HepG2 (cell line): ENCODE results near the gene TRMT1L. TPM values are rescaled to one million over a fixed set of nuclear protein-coding genes. Genes with fewer than 3 reads are reported as not detected.

ENCODE experiments used
- AFF4 ChIP-seq: sonication (generic); formaldehyde crosslinking; IDR thresholded peaks from 2 replicates; pipeline ENCODE4 v1.4.0; 2020; ENCODE audit warnings: missing genetic modification reagents
- BORCS8-MEF2B ChIP-seq: sonication (generic); formaldehyde crosslinking; IDR thresholded peaks from 2 replicates; pipeline ENCODE4 v1.8.0; 2022; ENCODE audit warnings: mild to moderate bottlenecking, missing genetic modification reagents
- HIVEP1 ChIP-seq: sonication (generic); formaldehyde crosslinking; IDR thresholded peaks from 2 replicates; pipeline ENCODE4 v1.4.0; 2020; ENCODE audit warnings: mild to moderate bottlenecking, missing genetic modification reagents
- IRX3 ChIP-seq: sonication (generic); formaldehyde crosslinking; IDR thresholded peaks from 2 replicates; pipeline ENCODE4 v1.8.1; 2023; ENCODE audit warnings: mild to moderate bottlenecking, low read depth, missing genetic modification reagents, borderline replicate concordance
- MEIS1 ChIP-seq: sonication (generic); formaldehyde crosslinking; IDR thresholded peaks from 2 replicates; pipeline ENCODE4 v1.9.0; 2021; ENCODE audit warnings: mild to moderate bottlenecking, missing genetic modification reagents, moderate library complexity, borderline replicate concordance
- MTF1 ChIP-seq: sonication (generic); formaldehyde crosslinking; IDR thresholded peaks from 2 replicates; pipeline ENCODE4 v1.5.0; 2020; ENCODE audit warnings: missing genetic modification reagents
- MYPOP ChIP-seq: sonication (generic); formaldehyde crosslinking; IDR thresholded peaks from 2 replicates; pipeline ENCODE4 v1.8.1; 2023; ENCODE audit warnings: mild to moderate bottlenecking, moderate library complexity, missing genetic modification reagents
- NPAS2 ChIP-seq: sonication (generic); formaldehyde crosslinking; IDR thresholded peaks from 2 replicates; pipeline ENCODE4 v1.8.0; 2022; ENCODE audit warnings: mild to moderate bottlenecking, missing genetic modification reagents, borderline replicate concordance
- NR2C2 ChIP-seq: sonication (generic); formaldehyde crosslinking; IDR thresholded peaks from 2 replicates; pipeline ENCODE4 v1.4.0; 2020; ENCODE audit warnings: missing genetic modification reagents, mild to moderate bottlenecking, moderate library complexity, borderline replicate concordance
- RELA ChIP-seq: sonication (generic); formaldehyde crosslinking; IDR thresholded peaks from 2 replicates; pipeline ENCODE4 v1.4.0; 2020; ENCODE audit warnings: missing genetic modification reagents
- SNAPC2 ChIP-seq: sonication (generic); formaldehyde crosslinking; IDR thresholded peaks from 2 replicates; pipeline ENCODE4 v1.8.1; 2022; ENCODE audit warnings: mild to moderate bottlenecking, missing genetic modification reagents
- TBL1XR1 ChIP-seq: fragments of 150-350 bp; IDR thresholded peaks from 2 replicates; pipeline ENCODE4 v1.6.1; 2014; ENCODE audit warnings: borderline replicate concordance, low read length; ENCODE audit not compliant: partially characterized antibody
- ZFP37 ChIP-seq: sonication (generic); formaldehyde crosslinking; IDR thresholded peaks from 2 replicates; pipeline ENCODE4 v1.4.0; 2020; ENCODE audit warnings: missing genetic modification reagents, borderline replicate concordance
- ZFP41 ChIP-seq: sonication (generic); formaldehyde crosslinking; IDR thresholded peaks from 2 replicates; pipeline ENCODE4 v1.4.0; 2020; ENCODE audit warnings: mild to moderate bottlenecking, missing genetic modification reagents, borderline replicate concordance
- ZFX ChIP-seq: sonication (generic); formaldehyde crosslinking; IDR thresholded peaks from 2 replicates; pipeline ENCODE4 v1.4.0; 2020; ENCODE audit warnings: mild to moderate bottlenecking, low read depth, missing genetic modification reagents, moderate library complexity
- ZNF138 ChIP-seq: sonication (generic); formaldehyde crosslinking; IDR thresholded peaks from 2 replicates; pipeline ENCODE4 v1.5.0; 2020; ENCODE audit warnings: mild to moderate bottlenecking, low read depth, missing genetic modification reagents
- ZNF205 ChIP-seq: IDR thresholded peaks from 2 replicates; pipeline ENCODE4 v1.6.1; 2018; ENCODE audit warnings: missing biosample characterization, missing genetic modification reagents
- ZNF292 ChIP-seq: sonication (generic); formaldehyde crosslinking; IDR thresholded peaks from 2 replicates; pipeline ENCODE4 v1.8.1; 2022; ENCODE audit warnings: mild to moderate bottlenecking, low read depth, missing genetic modification reagents, borderline replicate concordance
- polyA plus RNA-seq, 8 experiments: library from polyadenylated mRNA; depleted of rRNA in 3 of 8; stranded (reverse) in 7 of 8; unstranded in 1 of 8; fragments of >200 nt; fragmentation: Illumina TruSeq in 4 of 8; extraction: Trizol in 4 of 8; gene quantifications; 2 replicates each; pipeline versions ENCODE4 v1.2.1 to v1.2.3, GENCODE V29; 2011 to 2016; ENCODE audit warnings: low read depth in 4 of 8, missing spikeins in 1 of 8, mixed read lengths in 1 of 8; ENCODE audit not compliant: insufficient read depth in 1 of 8
- total RNA-seq, 5 experiments: library from RNA; depleted of rRNA; stranded (reverse); fragments of >200 nt; fragmentation: Illumina TruSeq; extraction: Trizol; gene quantifications; 2 replicates each; pipeline ENCODE4 v1.2.3, GENCODE V29; 2016; ENCODE audit warnings: low read depth in 1 of 5
- TF ChIP-seq, protein P1 (sequence below): sonication (generic); formaldehyde crosslinking; IDR thresholded peaks from 2 replicates; pipeline ENCODE4 v1.4.0; 2020; ENCODE audit warnings: mild to moderate bottlenecking, missing genetic modification reagents
- TF ChIP-seq, protein P2 (sequence below): sonication (generic); formaldehyde crosslinking; conservative IDR thresholded peaks from 2 replicates; pipeline ENCODE4 v1.8.0; 2022; ENCODE audit warnings: mild to moderate bottlenecking, moderate library complexity, missing genetic modification reagents

TRMT1L gene
- total and polyA plus RNA-seq, 2 of the 13 experiments (the other 11 are each of a cell fraction or from before 2014, with no cell fraction given), result 17.9 to 19.2 TPM

DNA sequence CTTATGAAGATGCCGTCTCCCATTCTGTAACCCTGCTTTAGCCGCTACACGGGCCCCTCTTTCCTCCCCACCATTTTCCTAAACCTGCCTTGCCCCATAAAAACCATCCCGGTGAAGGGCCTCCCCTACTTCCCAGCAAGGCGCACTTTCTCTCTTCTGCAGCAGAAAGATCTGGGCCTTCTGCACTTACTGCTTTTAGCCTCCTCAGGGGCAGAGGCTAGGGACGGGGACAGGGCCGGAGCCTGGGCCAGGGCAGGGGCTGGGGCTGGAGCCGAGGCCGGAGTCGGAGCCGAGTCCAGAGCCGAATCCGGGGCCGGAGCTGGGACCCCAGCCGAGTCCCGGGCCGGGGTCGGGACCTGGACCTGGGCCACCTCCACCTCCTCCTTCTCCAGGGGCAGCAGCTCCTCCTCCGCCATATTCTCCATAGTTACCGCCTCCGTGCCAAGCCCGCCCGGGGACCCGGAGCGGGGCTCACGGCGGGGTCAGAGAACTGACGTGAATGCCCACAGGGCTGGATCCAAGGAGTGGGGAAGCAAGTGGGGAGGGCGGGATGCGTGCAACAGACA is 382 bp downstream of the TRMT1L start (continued):
- TF ChIP-seq IRX3 (CRISPR knock-in tag) (peak; percentile 47; the same call in 1 of the 2 replicates), ZNF292 (CRISPR knock-in tag) (no peak), SNAPC2 (CRISPR knock-in tag) (no peak), ZNF138 (no peak), NR2C2 (CRISPR knock-in tag) (no peak), ZFX (CRISPR knock-in tag) (peak; percentile 63), NPAS2 (CRISPR knock-in tag) (no peak), MTF1 (0 out of 2 replicates have a peak, but pooled peaks have one; percentile 37), ZNF205 (CRISPR knock-in tag) (no peak), AFF4 (CRISPR knock-in tag) (no peak), MEIS1 (CRISPR knock-in tag) (no peak), RELA (CRISPR knock-in tag) (no peak), ZFP41 (no peak), ZFP37 (CRISPR knock-in tag) (no peak), TBL1XR1 (no peak), MYPOP (CRISPR knock-in tag) (peak; percentile 49; the same call in 1 of the 2 replicates), HIVEP1 (CRISPR knock-in tag) (0 out of 2 replicates have a peak, but pooled peaks have one; percentile 7), BORCS8-MEF2B (CRISPR knock-in tag) (no peak; the same call in 1 of the 2 replicates)
- TF ChIP-seq, protein P1, sequence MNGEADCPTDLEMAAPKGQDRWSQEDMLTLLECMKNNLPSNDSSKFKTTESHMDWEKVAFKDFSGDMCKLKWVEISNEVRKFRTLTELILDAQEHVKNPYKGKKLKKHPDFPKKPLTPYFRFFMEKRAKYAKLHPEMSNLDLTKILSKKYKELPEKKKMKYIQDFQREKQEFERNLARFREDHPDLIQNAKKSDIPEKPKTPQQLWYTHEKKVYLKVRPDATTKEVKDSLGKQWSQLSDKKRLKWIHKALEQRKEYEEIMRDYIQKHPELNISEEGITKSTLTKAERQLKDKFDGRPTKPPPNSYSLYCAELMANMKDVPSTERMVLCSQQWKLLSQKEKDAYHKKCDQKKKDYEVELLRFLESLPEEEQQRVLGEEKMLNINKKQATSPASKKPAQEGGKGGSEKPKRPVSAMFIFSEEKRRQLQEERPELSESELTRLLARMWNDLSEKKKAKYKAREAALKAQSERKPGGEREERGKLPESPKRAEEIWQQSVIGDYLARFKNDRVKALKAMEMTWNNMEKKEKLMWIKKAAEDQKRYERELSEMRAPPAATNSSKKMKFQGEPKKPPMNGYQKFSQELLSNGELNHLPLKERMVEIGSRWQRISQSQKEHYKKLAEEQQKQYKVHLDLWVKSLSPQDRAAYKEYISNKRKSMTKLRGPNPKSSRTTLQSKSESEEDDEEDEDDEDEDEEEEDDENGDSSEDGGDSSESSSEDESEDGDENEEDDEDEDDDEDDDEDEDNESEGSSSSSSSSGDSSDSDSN (CRISPR knock-in tag), result peak; percentile 76
- TF ChIP-seq, protein P2, sequence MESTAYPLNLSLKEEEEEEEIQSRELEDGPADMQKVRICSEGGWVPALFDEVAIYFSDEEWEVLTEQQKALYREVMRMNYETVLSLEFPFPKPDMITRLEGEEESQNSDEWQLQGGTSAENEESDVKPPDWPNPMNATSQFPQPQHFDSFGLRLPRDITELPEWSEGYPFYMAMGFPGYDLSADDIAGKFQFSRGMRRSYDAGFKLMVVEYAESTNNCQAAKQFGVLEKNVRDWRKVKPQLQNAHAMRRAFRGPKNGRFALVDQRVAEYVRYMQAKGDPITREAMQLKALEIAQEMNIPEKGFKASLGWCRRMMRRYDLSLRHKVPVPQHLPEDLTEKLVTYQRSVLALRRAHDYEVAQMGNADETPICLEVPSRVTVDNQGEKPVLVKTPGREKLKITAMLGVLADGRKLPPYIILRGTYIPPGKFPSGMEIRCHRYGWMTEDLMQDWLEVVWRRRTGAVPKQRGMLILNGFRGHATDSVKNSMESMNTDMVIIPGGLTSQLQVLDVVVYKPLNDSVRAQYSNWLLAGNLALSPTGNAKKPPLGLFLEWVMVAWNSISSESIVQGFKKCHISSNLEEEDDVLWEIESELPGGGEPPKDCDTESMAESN (CRISPR knock-in tag), result 0 out of 2 replicates have a peak, but pooled peaks have one; percentile 45
